Right renal pelvis (tissue), 4 donors: Measurements from ENCODE around the gene CRCP. TPM values are rescaled to one million over a fixed set of nuclear protein-coding genes. Genes with fewer than 3 reads are reported as not detected.

Source experiments
- DNase-seq, 4 donors: peaks; one replicate each; pipeline ENCODE4 v3.0.0-alpha.2; 2013; ENCODE audit warnings: low read depth in 4 of 4, low spot score in 3 of 4, missing footprints in 1 of 4
- polyA plus RNA-seq, 4 donors: library from polyadenylated mRNA; unstranded; fragments of 120-200 nt; gene quantifications; one replicate each; pipeline ENCODE4 v1.2.1, GENCODE V29; 2013; ENCODE audit not compliant: insufficient read length in 4 of 4

The CRCP gene
- polyA plus RNA-seq, 4 donors: 25.9 to 31.7 (median 28.2) TPM

DNA sequence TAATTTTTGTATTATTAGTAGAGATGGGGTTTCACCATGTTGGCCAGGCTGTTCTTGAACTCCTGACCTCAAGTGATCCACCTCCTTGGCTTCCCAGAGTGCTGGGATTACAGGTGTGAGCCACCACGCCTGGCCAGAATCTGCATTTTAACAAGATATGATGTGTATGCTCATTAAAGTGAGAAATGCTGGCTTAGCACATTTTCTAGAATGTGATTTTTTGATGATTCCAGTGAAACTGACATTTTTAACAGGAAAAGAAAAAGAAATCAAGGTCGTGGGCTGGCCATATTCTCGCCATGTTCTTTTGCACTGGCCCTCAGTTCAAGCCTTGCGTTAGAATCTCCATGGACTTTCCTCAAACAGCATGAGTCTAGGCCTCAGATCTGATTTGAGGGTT is 72.3 kb downstream of the CRCP start:
- DNase-seq: no peak

DNA sequence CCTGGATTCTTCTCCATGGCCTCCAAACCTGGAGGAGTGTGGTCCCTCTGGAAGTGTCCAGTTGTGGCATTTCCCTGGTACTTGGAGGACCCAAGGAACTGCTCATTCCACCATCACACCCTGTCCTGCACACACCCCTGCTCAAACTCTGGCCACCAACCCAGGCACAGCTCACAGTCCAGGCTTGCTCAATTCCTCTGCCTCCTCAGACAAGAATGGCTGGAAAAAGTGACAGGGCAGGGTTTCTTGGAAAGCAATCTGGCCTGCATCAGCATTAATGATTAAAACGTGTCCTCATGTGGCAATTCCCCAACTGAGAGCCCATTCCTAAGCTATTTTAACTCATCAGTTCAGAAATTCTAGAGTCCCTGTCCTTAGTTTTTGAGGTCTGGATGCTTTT is 73.3 kb downstream of the CRCP start:
- no peak for DNase-seq

- no peak for DNase-seq
These were observed 74.0 kb downstream of the CRCP start for GRCh38 chr7:66188645-66189044.

DNA sequence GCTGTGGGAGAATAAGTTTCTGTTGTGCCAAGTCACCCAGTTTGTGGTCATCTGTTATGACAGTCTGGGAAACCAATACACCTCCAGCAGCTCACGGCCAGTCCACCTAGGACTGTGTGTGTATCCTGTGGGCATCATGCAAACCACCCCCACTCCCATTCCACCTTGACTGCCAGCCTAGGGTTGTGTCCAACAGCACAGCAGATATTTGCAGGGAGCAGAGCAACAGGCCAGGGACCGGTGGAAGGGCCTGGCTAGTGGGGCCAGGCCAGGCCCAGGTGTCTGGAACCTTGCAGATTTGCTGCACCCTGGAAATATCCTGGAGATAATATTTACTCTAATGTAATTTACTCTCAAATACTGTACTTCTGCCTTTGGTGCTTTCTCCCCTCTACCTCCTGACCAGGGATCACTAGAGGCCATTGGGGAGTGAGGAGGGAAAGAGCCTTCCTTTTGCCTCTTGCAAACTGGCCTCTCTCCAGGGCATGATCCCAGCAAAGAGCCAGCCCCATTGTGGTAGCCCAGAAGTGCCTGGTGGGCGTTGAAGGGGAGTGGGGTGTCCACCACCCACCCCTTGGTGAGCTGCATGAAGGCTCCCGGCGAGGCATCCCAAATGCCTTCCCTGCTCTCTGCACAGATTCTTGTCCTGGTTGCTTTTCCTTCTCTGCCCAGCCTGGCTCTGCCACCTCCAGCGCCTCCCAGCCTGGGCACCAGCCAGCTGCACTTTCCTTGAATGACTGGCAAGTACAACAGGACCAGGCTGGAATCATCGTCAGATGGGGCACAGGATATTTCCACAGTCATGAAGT is 75.3 kb downstream of the CRCP start:
- no peak for DNase-seq

DNA sequence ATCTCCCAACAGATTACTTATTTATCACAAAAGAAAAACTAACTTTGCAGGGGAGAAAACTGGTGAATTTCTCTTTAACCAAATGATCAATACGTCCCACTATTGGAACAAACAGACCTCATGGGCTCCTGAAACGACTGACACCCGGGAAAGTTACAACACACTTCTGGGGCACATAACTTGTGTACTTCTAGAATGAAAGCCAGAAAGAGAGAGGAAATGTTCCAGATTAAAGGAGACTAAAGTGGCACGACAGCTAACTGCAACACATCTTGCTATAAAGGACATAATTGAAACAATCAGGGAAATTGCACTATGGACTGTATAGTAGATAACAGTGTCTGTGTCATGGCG is 75.8 kb downstream of the CRCP start:
- no peak for DNase-seq

- DNase-seq: no peak
These were observed 78.6 kb downstream of the CRCP start for GRCh38 chr7:66193146-66193725.

- no peak for DNase-seq
These were observed 83.8 kb downstream of the CRCP start for GRCh38 chr7:66198469-66198868.

- DNase-seq: no peak
These were observed 84.3 kb downstream of the CRCP start for GRCh38 chr7:66198956-66199355.

DNA sequence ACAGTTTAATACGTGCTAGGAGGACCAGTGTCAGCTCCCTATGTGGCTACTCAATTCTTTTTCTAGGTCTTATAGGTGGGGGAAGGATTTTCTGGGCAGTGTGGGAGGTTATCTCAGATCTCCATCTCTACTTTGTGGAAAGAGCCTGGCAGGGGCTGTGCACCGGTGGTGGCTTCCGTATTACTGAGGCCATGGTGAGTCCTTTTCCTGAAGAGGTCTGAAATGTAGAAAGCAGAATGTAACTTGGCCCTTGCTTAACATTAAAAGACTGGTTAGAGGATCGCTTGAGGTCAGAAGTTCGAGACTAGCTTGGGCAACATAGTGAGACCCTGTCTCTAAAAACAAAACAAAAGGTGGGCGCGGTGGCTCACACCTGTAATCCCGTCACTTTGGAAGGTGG is 87.8 kb downstream of the CRCP start:
- no peak for DNase-seq

Other genes starting within 250 kb of the CRCP start
- 10 to 100 TPM; 32.6 to 40.2 (median 38.0) TPM for gene VKORC1L1, start 241.8 kb upstream of the CRCP start, polyA plus RNA-seq
- 10 to 100 TPM; 71.3 to 85.5 (median 76.8) TPM for gene GUSB, start 132.6 kb upstream of the CRCP start, polyA plus RNA-seq
- gene ASL, start 39.0 kb upstream of the CRCP start, polyA plus RNA-seq: 10 to 100 TPM; 25.1 to 34.4 (median 28.9) TPM
- gene TPST1, start 90.5 kb downstream of the CRCP start, polyA plus RNA-seq: 10 to 100 TPM; 45.8 to 54.3 (median 49.6) TPM